HG02623 (cell line): ENCODE measurements around the gene ATP1B3.
"Not testable (repeated sequence)": the region's sequence is repeated elsewhere in the genome, so short reads cannot be mapped to it uniquely, and the experiment has no call there.

Source experiments
- ATAC-seq: cut with Tn5 transposase; IDR thresholded peaks from one replicate; pipeline ENCODE4 v1.9.1; 2021; ENCODE audit warnings: moderate library complexity; ENCODE audit not compliant: unreplicated experiment

Gene ATP1B3

DNA sequence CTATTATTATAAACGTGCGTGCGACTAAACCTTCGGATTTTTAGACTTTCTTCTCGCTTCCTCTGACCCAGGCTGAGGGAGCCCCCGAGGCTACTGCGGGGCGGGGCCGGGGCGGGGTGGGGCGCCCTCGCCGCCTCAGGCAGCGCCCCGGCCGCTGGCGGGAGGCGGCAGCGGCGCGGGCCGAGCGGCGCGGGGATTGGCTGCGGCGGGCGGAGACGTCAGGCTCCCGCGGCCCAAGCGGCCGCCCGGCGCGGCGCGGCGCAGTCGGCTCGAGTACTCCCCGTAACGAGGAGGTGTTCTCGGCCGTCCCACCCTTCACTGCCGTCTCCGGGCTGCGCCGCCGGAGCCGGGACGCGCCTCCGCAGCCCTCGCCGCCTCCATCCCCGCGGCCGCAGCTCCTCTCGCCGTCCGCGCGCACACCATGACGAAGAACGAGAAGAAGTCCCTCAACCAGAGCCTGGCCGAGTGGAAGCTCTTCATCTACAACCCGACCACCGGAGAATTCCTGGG is at the start of gene ATP1B3:
Gene ATP1B3, plus strand, starts transcription at position 263 of the 510 bp plus-strand sequence. Its CDS starts 159 bp downstream, at position 422.
- ATAC-seq, result peak; percentile 68

DNA sequence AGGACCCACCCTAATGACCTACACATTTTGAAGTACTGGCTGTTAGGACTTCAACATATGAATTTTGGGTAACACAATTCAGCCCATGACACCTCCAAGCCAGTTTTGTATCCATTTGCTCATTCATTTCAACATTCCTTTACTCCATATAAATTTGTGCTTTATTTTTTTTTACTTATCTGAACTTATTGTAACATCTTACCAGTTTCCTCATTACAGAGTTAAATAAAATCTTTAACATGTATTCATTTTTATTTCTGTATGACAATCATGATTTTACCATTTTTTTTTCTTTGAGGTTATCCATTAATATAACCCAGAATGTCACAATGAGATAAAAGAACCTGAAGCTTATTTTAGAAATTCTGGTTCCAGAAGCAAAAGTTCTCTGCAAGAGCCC is 48.0 kb upstream of the ATP1B3 start:
- ATAC-seq, result no peak

DNA sequence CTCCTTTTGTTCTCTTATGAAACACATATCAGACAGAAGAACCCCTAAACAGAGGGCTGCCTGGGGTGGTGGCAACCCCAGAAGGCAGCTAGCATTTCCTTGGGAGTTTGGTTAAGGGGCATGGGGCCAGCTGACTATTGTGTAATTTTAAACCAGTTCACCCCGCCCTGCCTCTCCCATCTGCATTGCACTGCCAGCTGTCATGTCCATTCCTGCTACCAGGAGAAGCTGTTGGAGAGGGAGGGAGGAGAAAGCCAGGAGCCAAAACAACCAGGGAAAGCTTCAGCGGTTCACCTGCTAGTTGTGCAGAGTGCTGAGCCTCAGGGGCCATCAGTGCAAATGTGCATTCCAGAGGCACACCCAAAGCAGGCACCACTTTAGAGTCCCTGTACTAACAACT is 47.6 kb upstream of the ATP1B3 start:
- no peak for ATAC-seq

DNA sequence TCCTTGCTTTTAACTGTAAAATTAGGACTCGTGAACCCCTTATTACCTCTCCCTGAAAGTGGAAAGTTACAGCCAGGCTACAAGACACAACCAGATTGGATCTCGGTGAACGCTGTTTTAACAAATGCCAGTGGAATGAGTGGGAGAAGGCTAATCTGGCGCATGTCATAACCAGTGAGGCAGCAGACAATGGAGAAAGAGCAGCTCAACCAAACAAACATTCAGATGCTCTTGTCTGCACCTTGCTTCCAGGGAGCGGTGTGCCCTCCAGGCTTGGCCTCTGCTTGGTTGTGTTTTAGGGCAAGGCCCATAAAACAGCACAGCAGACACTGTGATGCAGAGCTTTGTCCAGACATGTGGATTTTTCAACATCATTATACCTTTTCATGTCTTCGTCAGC is 45.9 kb upstream of the ATP1B3 start:
- no peak for ATAC-seq

DNA sequence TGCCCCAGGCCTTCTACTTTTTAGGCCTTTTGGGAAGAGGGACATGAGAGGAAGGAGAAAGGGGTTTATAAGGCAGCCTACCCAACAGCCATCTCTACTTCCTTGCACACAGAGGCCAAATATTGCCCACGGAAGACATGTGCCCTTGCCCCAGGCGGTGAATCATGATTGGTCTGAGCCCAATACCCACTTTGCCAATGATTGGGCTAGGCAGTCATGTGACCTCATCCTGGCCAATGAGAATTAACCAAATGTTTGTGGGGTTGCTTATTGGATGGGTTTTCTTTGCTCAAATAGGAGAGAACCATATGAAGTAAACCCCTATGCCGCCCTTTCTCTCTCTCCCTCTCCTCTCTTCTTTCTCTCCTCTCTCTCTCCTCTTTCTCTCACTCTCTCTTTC is 42.2 kb upstream of the ATP1B3 start:
- ATAC-seq, result no peak

DNA sequence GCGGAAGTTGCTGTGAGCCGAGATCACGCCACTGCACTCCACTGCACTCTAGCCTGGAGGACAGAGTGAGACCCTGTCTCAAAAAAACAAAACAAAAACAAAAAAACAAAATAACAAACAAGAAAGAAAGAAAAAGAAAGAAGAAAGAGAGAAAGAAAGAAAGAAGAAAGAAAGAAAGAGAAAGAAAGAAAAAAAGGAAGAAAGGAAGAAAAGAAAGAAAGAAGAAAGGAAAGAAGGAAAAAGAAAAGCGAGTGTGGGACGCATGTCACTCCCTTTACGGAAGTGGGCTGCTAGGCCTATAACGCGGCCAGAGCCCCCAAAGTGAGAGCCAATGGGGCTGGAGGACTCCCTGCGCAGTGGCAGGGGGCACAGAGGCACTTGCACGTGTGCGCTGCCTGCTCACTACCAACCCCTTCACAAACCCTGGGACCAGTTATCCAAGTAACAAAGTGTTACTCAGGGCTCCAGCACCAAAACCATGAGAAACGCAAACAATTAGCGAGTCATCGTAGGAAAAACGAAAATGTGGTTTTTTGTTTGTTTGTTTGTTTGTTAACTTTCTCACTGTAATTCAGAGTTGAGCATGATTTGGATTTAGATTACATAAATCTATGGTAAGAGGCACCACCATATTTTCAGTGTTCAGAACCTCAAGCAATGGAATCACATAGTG is 40.8 kb upstream of the ATP1B3 start:
- ATAC-seq, result no peak

DNA sequence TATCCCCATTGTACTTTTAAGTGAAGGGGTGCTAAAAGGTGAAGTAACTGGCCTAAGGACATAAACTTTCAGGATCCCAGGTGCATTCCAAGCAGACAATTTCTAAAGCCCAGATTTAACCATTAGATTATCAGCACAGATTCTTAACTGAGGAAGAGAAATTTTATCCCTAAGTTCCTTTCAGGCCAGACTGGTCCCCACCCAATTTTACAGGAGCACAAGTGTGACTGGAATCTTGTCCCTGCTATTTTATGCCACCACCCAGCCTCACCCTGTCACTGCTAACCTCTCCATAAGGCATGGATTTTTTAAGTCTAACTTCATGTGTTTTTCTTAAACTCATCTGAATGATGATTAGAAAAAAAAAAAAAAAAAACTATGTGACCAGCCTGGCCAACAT is 37.1 kb upstream of the ATP1B3 start:
- ATAC-seq, result no peak

DNA sequence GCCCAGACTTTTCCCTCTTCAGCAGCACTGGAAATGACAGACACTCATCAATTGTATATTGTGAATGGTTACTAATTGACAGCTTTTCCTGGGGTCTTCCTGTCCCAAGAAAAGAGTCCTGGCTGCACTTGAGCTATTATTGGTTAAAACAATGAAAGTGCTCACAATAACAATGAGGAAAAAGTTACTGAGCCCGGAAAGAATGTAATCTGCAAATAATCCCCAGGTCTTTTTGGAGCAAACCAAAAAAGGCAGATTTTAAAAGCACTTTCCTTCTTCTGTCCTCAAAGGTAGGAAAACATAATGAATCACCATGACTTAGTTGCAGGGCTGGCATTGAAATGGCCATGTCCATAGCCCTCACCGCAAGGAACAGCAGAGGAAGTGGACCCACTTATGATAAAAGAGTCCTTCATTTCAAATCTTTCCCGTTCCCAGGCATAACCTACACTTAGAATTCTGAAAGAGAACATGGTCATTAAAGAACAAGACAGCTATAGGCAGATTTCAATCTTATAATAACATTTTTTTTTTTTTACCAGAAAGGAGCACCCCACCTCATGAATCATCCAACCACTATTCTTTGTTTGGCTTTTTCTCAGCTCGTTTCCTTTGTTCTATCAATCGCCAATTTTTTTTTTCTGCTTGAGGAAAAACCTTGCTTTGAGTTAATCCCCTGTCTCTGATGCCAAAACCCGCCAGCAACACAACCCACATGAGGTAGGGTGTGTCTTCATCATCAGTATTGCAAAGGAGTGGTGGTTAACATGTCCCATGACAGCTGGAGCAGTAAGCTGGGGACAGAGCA is 35.5 kb upstream of the ATP1B3 start:
- ATAC-seq, result no peak

DNA sequence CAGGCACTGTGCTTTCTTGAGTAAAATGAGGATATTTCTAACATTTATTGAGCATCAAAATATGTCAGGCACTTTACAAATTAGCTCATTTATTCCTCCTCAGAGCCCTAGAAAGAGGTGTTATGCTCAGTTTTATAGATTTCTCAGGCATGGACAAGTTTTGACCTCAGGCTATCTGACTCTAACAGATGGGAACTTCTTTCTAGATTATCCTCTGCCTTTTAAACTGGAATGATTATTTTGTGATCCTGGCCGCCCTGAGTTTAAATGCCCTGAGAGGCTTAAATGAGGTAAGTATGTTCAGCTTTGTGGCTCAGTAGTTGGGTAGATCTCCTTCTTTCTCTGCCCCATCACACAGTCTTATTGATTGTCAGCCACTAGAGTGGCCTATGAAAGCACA is 32.3 kb upstream of the ATP1B3 start:
- no peak for ATAC-seq

DNA sequence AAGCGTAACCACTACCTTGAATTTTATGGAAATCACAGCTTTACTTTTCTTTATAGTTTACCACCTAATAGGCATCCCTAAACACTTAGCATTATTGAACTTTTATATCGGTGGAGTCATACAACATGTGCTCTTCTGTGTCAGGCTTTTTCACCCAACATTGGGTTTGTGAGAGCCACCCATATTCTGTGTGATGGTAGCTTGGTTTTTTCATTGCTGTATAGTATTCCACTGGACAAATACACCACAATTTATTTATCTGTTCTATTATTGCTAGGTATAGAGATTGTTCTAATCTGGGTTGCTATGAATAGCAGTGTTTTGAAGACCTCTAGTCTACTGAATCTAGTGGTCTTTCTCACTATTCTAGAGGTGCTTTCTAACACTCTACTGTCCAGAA is 31.6 kb upstream of the ATP1B3 start:
- no peak for ATAC-seq

DNA sequence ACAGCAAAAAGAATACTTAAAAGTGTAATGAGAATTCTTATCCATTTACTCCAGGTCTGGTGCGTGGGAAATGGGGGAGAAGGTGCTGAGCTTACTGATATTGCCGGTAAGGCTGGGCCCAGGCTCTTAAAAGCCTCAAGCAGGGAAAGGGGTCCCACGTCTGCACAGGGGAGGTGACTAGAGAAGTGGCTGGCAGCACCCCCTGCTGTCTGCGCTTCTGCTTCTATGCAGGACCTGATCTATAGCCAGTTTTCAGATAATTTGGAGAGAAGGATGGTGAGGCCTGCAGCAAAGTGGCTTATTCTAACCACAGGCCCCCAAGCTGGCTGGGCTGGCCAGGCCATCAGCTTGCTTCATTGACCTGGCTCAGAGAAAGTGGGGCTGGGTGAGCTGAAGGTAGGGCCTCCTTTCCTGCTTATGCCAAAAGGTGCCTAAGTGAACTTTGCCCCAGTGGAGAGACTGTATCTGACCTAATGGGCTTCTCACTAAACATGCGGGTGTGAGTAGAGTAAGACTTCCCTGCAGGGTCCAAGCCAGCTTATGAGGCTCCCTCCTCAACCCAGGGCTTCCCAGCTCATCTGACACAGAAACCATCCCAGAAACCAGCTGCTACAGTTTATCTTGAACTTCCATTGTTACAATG is 30.9 kb upstream of the ATP1B3 start:
- ATAC-seq, result no peak

DNA sequence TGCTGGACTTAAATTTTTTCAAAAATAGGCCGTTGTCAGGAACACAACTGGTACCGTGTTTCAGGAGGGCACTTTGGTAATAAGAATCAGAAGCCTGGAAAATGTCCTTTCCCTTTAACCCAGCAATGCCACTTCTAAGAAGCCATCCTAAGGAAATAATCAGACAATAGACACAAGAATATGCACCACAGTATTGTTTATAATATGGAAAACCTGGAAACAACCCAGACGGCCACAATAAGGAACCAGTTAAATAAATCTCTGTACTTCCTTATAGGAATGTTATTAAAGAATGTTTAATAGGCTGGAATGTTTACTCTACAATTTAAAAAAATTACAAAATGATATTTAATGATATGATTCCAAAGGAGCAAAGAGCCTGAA is 30.4 kb upstream of the ATP1B3 start:
- no peak for ATAC-seq

DNA sequence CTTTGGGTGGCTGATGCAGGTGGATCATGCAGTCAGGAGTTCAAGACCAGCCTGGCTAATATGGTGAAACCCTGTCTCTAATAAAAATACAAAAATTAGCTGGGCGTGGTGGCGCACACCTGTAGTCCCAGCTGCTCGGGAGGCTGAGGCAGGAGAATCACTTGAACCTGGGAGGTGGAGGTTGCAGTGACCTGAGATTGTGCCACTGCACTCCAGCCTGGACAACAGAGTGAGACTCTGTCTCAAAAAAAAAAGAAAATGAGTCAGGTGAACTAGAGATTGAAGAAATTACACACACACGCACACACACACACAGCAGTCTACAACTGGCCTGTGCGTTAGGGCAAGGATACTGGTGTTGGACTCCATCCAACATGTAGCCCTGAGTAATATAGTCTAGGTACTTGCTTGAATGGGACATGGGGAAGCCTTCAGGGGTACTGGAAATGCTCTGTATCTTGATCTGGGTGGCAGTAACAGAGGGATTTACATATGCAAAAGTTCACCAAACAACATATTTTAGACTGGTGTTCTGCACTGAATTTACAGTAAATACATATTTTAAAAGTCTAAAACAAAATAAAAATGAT is 28.2 kb upstream of the ATP1B3 start:
- ATAC-seq, result not testable (repeated sequence)

DNA sequence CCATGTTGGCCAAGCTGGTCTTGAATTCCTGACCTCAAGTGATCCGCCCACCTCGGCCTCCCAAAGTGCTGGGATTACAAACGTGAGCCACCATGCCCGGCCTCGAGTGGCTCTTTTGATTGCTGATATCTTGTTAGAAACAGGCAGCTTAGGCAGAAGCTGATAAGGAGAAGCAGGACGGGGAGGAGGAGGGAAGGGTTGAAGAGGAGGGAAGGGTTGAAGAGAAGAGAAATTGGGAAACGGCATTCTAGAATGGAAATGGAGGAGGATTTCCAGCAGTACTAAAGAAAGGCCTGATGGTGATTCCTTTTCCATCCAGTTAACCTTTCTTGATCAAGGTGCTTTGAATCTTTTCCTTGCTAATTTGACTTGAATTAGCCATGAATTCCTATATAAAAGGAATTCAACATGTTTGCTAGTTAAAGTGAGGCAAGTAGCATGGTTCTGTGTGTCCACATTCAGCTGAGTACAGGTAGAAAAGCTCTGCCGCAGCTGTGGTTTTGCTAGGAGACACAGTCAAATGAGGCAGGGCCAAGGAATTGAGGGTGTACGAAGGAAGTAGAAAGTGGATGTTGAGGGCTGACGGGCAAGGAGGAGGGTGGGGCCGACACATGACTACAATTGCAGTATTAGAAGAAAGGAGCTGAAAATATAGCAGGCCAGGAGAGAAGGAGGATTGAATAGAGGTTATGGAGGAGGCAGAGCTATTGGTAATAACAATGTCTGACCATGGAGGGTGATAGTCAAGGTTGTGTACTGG is 27.2 kb upstream of the ATP1B3 start:
- ATAC-seq, result no peak

DNA sequence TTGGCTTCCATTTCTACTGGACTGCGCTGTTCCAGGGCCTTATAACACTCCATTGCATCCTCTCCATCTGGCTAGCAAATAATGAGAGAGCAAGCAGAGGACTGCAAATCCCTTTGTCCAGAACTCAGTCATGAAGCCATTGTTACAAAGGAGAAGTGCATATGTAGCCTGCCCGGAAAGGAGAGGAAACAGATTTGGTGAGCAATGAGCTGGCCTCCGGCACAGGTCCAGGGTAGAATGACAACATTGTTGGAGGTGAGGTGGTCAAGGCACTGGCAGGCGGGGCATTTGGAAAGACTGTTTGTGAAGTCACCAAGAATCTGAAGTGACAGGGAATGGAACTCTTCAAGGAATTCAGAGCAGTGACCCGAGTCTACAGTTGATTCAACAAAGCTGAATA is 25.0 kb upstream of the ATP1B3 start:
- ATAC-seq, result no peak

DNA sequence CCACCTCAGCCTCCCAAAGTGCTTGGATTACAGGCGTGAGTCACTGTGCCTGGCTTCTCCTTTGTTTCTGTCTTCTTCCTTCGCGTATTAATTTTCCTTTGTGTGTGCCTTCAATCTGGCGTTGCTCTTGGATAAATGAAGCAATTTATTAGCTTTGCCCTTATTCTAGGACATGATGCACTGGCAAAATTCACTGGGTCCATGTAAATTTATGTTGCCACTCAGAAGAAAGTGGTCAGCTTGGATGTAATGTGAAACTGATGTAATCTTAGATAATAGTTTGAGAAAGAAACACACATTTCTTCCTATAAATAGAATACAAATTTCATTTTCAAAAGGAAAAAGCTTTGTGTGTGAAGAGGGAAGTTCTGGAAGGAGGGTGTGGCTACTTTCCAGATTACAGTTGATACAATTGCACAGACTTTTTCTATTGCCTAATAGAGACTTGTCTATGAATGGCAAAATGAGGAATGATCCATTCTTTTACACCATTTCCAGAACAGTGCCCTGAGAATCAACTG is 23.3 kb upstream of the ATP1B3 start:
- no peak for ATAC-seq

DNA sequence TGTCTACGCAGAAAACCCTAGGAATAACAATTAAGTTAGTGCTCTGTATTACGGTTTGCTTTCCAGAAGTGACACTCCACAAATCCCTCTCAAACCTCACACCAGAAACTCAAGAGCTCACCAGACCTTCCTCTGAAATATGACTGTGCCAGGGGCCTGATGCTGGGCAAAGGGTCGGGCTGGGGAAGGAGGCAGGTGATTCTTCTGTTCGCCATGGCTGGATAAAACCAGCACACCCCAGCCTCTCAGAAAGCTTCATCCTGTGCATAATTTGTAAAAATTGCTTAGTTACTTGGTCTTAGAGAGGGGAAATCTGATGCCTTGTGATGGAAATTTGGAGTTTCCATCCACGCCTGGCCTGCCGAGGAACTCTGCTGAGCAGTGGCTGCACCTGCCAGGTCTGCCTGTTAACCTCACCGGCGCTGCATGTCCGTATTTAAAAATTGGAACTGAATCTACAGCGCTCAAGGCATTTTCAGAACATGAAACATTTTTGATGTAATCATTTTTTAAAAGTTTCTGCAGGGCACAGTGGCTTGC is 22.7 kb upstream of the ATP1B3 start:
- ATAC-seq, result no peak

DNA sequence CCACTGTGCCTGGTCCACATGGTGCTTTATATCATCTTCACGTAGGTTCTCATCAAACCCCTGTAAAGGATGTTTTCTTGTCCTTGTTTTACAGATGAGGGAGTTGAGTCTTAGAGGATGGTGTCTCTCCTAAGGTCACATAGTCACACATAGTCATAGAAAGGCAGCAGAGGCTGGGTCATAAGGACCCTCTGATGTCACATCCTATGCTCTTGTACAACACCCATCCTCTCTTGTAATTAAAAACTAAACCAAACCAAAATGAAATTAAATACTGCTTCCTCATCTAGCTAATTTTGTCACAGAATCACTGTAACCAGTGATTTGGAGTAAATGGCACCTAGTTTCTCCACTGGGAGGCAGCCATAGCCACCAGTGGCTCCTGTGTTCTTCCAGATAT is 21.8 kb upstream of the ATP1B3 start:
- ATAC-seq, result no peak

DNA sequence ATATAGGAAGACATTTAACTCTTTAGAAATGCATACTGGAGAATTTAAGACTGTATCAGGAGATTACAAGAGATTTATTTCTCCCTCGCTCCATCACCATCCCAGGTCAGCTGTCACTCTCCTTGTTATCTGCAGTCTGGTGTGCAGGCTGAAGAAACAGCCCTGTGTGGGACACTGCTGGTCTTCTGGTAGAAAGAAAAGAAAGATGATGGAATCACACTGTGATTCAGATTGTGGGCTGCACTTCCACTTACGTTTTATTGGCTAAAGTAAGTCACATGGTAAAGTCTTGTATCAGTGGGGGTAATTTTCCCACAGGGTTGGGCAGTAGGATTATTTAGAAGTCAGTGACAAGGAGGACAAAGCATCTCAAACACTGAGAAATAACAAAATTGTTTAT is 18.1 kb upstream of the ATP1B3 start:
- ATAC-seq, result no peak

DNA sequence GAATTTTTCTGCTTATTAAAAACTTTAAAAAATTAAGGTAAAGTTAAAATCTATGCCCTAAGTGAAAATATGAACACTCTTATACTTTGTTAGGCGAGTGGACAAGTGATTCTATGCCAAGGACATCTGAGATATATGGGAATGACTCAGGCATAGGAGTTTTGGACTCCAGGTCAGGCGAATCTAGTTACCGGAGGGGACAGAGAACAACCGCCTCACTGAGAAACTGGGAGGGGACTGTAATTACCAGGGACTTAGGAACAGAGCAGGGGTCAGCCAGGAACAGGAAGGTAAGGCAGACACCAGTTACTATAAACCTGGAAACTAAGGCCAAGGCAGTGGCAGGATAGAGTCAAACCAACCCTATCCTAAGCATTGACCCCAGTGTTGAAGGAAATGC is 16.8 kb upstream of the ATP1B3 start:
- no peak for ATAC-seq
